IMR-90 (cell line): ENCODE measurements around the gene SGMS1. TPM values are rescaled to one million over a fixed set of nuclear protein-coding genes. Genes with fewer than 3 reads are reported as not detected.

ENCODE experiments used
- ATAC-seq: fragments of 200-7000 bp; cut with Tn5 transposase; 2 replicates; pipeline ENCODE4 v1.9.1; 2020; ENCODE audit warnings: low read depth, mild to moderate bottlenecking, moderate library complexity
- BruUV-seq: library from RNA; stranded (reverse); fragments of 400-500 nt; replicated peaks from 2 replicates; lab custom pipeline; 2021; lab: Mats Ljungman, UMichigan
- CTCF ChIA-PET: fragments of 300-600 bp; formaldehyde crosslinking; extraction: SDS; loops from one replicate; lab custom pipeline; 2021; ENCODE audit warnings: antibody characterized with exemption; lab: Yijun Ruan, JAX
- POLR2A ChIA-PET: fragments of 300-600 bp; sonication (Branson Sonifier 250); formaldehyde crosslinking; loops from one replicate; lab custom pipeline; 2022; ENCODE audit warnings: antibody characterized with exemption; ENCODE audit not compliant: unreplicated experiment; lab: Charles Lee
- DNase-seq: peaks from one replicate; pipeline ENCODE4 v3.0.0; 2013
- H2AFZ ChIP-seq: replicated peaks from 2 replicates; pipeline ENCODE3; 2013; ENCODE audit warnings: low read length, mild to moderate bottlenecking; ENCODE audit not compliant: poor library complexity
- H2AK5ac ChIP-seq: 2 replicates; pipeline ENCODE4 v1.6.1; 2013; ENCODE audit warnings: low read depth, low read length, inconsistent platforms
- H2AK9ac ChIP-seq: replicated peaks from 2 replicates; pipeline ENCODE3; 2013; ENCODE audit warnings: mild to moderate bottlenecking, low read depth, low read length, moderate library complexity; ENCODE audit not compliant: poor library complexity
- H2BK120ac ChIP-seq: 2 replicates; pipeline ENCODE4 v1.6.1; 2013; ENCODE audit warnings: low read depth, low read length, inconsistent platforms
- H2BK15ac ChIP-seq: 3 replicates; pipeline ENCODE4 v1.6.1; 2013; ENCODE audit warnings: low read depth, low read length, inconsistent platforms
- H2BK20ac ChIP-seq: 2 replicates; pipeline ENCODE4 v1.6.1; 2013; ENCODE audit warnings: low read depth, mild to moderate bottlenecking, inconsistent platforms, low read length, moderate library complexity
- H2BK5ac ChIP-seq: 2 replicates; pipeline ENCODE4 v1.6.1; 2013; ENCODE audit warnings: mild to moderate bottlenecking, low read depth, low read length, inconsistent platforms; ENCODE audit not compliant: poor library complexity, severe bottlenecking
- H3K14ac ChIP-seq: replicated peaks from 2 replicates; pipeline ENCODE4 v1.6.1; 2013; ENCODE audit warnings: low read depth, low read length, inconsistent platforms
- H3K18ac ChIP-seq: 2 replicates; pipeline ENCODE4 v1.6.1; 2013; ENCODE audit warnings: low read depth, low read length, control low read depth
- H3K23ac ChIP-seq: 2 replicates; pipeline ENCODE4 v1.6.1; 2013; ENCODE audit warnings: low read depth, low read length, inconsistent platforms
- H3K27ac ChIP-seq: 2 replicates; pipeline ENCODE4 v1.5.1; 2013; ENCODE audit warnings: mild to moderate bottlenecking, control low read depth, low read length; ENCODE audit not compliant: insufficient read depth
- H3K27me3 ChIP-seq: 2 replicates; pipeline ENCODE4 v1.6.1; 2013; ENCODE audit warnings: low read length; ENCODE audit not compliant: control insufficient read depth, insufficient read depth
- H3K36me3 ChIP-seq: 2 replicates; pipeline ENCODE4 v1.6.1; 2013; ENCODE audit warnings: low read length, mixed read lengths; ENCODE audit not compliant: control insufficient read depth, insufficient read depth
- H3K4ac ChIP-seq: 2 replicates; pipeline ENCODE4 v1.6.1; 2013; ENCODE audit warnings: low read depth, low read length, inconsistent platforms
- H3K4me1 ChIP-seq: 2 replicates; pipeline ENCODE4 v1.6.1; 2013; ENCODE audit warnings: low read length, mixed read lengths; ENCODE audit not compliant: control insufficient read depth, insufficient read depth
- H3K4me2 ChIP-seq: 2 replicates; pipeline ENCODE4 v1.6.1; 2013; ENCODE audit warnings: low read depth, mild to moderate bottlenecking, control low read depth, low read length, moderate library complexity
- H3K4me3 ChIP-seq: 2 replicates; pipeline ENCODE4 v1.5.1; 2013; ENCODE audit warnings: low read depth, mild to moderate bottlenecking, control low read depth, low read length, moderate library complexity; ENCODE audit not compliant: insufficient read depth
- H3K56ac ChIP-seq: 2 replicates; pipeline ENCODE4 v1.6.1; 2013; ENCODE audit warnings: low read length, inconsistent platforms; ENCODE audit not compliant: insufficient read depth; ENCODE audit errors: extremely low read depth
- H3K79me1 ChIP-seq, 2 experiments: 2 replicates each; pipeline ENCODE4 v1.6.1; 2013; ENCODE audit warnings: low read length in 2 of 2, inconsistent platforms in 1 of 2, low read depth in 1 of 2
- H3K9ac ChIP-seq: 2 replicates; pipeline ENCODE4 v1.6.1; 2013; ENCODE audit warnings: low read depth, low read length, control low read depth
- H3K9me1 ChIP-seq: 2 replicates; pipeline ENCODE4 v1.6.1; 2013; ENCODE audit warnings: low read length, inconsistent platforms; ENCODE audit not compliant: insufficient read depth
- H3K9me3 ChIP-seq: 2 replicates; pipeline ENCODE4 v1.6.1; 2013; ENCODE audit warnings: low read length; ENCODE audit not compliant: control insufficient read depth, insufficient read depth
- H4K20me1 ChIP-seq: 2 replicates; pipeline ENCODE4 v1.6.1; 2013; ENCODE audit warnings: low read length, inconsistent platforms; ENCODE audit not compliant: insufficient read depth
- H4K5ac ChIP-seq: 2 replicates; pipeline ENCODE4 v1.6.1; 2013; ENCODE audit warnings: mild to moderate bottlenecking, low read depth, low read length, control low read depth
- H4K8ac ChIP-seq, 2 experiments: 2 replicates each; pipeline ENCODE4 v1.6.1; 2013; ENCODE audit warnings: low read depth in 2 of 2, low read length in 2 of 2, control low read depth in 1 of 2, inconsistent platforms in 1 of 2
- H4K91ac ChIP-seq: 2 replicates; pipeline ENCODE4 v1.6.1; 2013; ENCODE audit warnings: low read depth, low read length, inconsistent platforms; ENCODE audit not compliant: insufficient read depth
- BHLHE40 ChIP-seq: fragments of 150-350 bp; IDR thresholded peaks from 2 replicates; pipeline ENCODE4 v1.6.1; 2016; ENCODE audit warnings: mild to moderate bottlenecking, low read depth, low read length
- CEBPB ChIP-seq: IDR thresholded peaks from 2 replicates; pipeline ENCODE4 v1.6.1; 2012; ENCODE audit warnings: low read depth, low read length, improper control_type of control experiment
- CHD1 ChIP-seq: IDR thresholded peaks from 2 replicates; pipeline ENCODE4 v1.6.1; 2012; ENCODE audit warnings: low read depth, low read length, improper control_type of control experiment
- ELK1 ChIP-seq: fragments of 150-350 bp; IDR thresholded peaks from 2 replicates; pipeline ENCODE4 v1.6.1; 2016; ENCODE audit warnings: low read depth, mild to moderate bottlenecking, low read length, moderate library complexity, borderline replicate concordance
- FOS ChIP-seq: fragments of 150-350 bp; IDR thresholded peaks from 2 replicates; pipeline ENCODE4 v1.6.1; 2016; ENCODE audit warnings: low read depth, low read length
- MAFK ChIP-seq: IDR thresholded peaks from 2 replicates; pipeline ENCODE4 v1.6.1; 2012; ENCODE audit warnings: low read depth, low read length, improper control_type of control experiment
- MAZ ChIP-seq: IDR thresholded peaks from 2 replicates; pipeline ENCODE4 v1.6.1; 2012; ENCODE audit warnings: low read depth, mild to moderate bottlenecking, low read length, improper control_type of control experiment, moderate library complexity, borderline replicate concordance
- MXI1 ChIP-seq: IDR thresholded peaks from 2 replicates; pipeline ENCODE4 v1.6.1; 2012; ENCODE audit warnings: low read depth, mild to moderate bottlenecking, low read length, moderate library complexity, borderline replicate concordance
- NFE2L2 ChIP-seq: fragments of 150-350 bp; IDR thresholded peaks from 2 replicates; pipeline ENCODE4 v1.6.1; 2016; ENCODE audit warnings: low read depth, mild to moderate bottlenecking, low read length
- POLR2A ChIP-seq: IDR thresholded peaks from 2 replicates; pipeline ENCODE4 v1.6.1; 2012; ENCODE audit warnings: mild to moderate bottlenecking, low read depth, low read length
- RAD21 ChIP-seq: IDR thresholded peaks from 2 replicates; pipeline ENCODE4 v1.6.1; 2012; ENCODE audit warnings: low read length, improper control_type of control experiment
- RCOR1 ChIP-seq: IDR thresholded peaks from 2 replicates; pipeline ENCODE4 v1.6.1; 2012; ENCODE audit warnings: mild to moderate bottlenecking, low read length, improper control_type of control experiment; ENCODE audit not compliant: insufficient replicate concordance
- RFX5 ChIP-seq: IDR thresholded peaks from 2 replicates; pipeline ENCODE4 v1.8.0; 2012; ENCODE audit warnings: low read depth, mild to moderate bottlenecking, low read length, moderate library complexity
- SMC3 ChIP-seq: fragments of 150-350 bp; IDR thresholded peaks from 2 replicates; pipeline ENCODE4 v1.6.1; 2016; ENCODE audit warnings: low read depth, mild to moderate bottlenecking, antibody characterized with exemption, low read length, moderate library complexity
- WGBS, 2 experiments: methylation state at CpG; one replicate each; pipeline versions ENCODE4 v1.1.5 to v1.1.7; 2013; ENCODE audit warnings: missing lambda C conversion rate in 2 of 2; ENCODE audit not compliant: insufficient read length in 1 of 2; ENCODE audit errors: extremely low coverage in 2 of 2; 5-methylcytosine and 5-hydroxymethylcytosine counted together
- dilution Hi-C: fragments of 300-500 bp; cut with HindIII; formaldehyde crosslinking; loops from one replicate; pipeline ENCODE4 v1.14.3; 2018; ENCODE audit warnings: low sequenced_read_pairs; ENCODE audit not compliant: unreplicated experiment
- in situ Hi-C: fragments of 300-500 bp; cut with MboI; formaldehyde crosslinking; loops from 3 replicates; pipeline ENCODE4 v1.14.3; 2019; ENCODE audit warnings: low sequenced_read_pairs, inconsistent platforms, mixed read lengths
- intact Hi-C: fragments of 100-400 bp; cut with micrococcal nuclease; formaldehyde crosslinking; loops from 2 replicates; pipeline ENCODE4 v1.10.0; 2022
- polyA plus RNA-seq, 3 experiments: library from polyadenylated mRNA; depleted of rRNA; stranded (reverse); fragments of >200 nt; gene quantifications; 2 replicates each; pipeline ENCODE4 v1.2.3, GENCODE V29; 2012; ENCODE audit warnings: low replicate concordance in 1 of 3
- total RNA-seq: library from RNA; depleted of rRNA; stranded (reverse); fragments of >200 nt; gene quantifications from 2 replicates; pipeline ENCODE4 v1.2.3, GENCODE V29; 2012
- TF ChIP-seq, protein P1 (sequence below): conservative IDR thresholded peaks from 2 replicates; pipeline ENCODE4 v1.5.1; 2012; ENCODE audit warnings: mild to moderate bottlenecking, low read depth, low read length, improper control_type of control experiment
- TF ChIP-seq, protein P2 (sequence below): fragments of 150-350 bp; IDR thresholded peaks from 2 replicates; pipeline ENCODE4 v1.6.1; 2017; ENCODE audit warnings: mild to moderate bottlenecking, antibody characterized with exemption, low read length, low read depth

SGMS1 gene
- total and polyA plus RNA-seq, 2 of the 4 experiments (the other 2 are of a cell fraction), result 9.8 to 30.8 TPM

GRCh38 chr10:50557130-50557682 is 66.5 kb downstream of the SGMS1 start:
- no peak overlapping the region for H3K56ac ChIP-seq
- intact Hi-C loops, result no loop called here
- H4K20me1 ChIP-seq, result peaks cover 14% of the 10 kb centered on the region; the same call in 1 of the 2 replicates
- H3K79me1 ChIP-seq, result peaks cover 27 to 42% of the 10 kb centered on the region in 2 experiments
- H3K14ac ChIP-seq, result no peak overlapping the region
- H3K18ac ChIP-seq, result no peak overlapping the region
- dilution Hi-C loops, result no loop called here
- TF ChIP-seq NFE2L2 (no peak), ELK1 (no peak), CEBPB (no peak), MAZ (no peak), CHD1 (no peak), RFX5 (no peak), FOS (no peak), RAD21 (no peak), SMC3 (no peak), MAFK (no peak), BHLHE40 (no peak), MXI1 (no peak), POLR2A (no peak), RCOR1 (no peak)
- TF ChIP-seq, protein P1, sequence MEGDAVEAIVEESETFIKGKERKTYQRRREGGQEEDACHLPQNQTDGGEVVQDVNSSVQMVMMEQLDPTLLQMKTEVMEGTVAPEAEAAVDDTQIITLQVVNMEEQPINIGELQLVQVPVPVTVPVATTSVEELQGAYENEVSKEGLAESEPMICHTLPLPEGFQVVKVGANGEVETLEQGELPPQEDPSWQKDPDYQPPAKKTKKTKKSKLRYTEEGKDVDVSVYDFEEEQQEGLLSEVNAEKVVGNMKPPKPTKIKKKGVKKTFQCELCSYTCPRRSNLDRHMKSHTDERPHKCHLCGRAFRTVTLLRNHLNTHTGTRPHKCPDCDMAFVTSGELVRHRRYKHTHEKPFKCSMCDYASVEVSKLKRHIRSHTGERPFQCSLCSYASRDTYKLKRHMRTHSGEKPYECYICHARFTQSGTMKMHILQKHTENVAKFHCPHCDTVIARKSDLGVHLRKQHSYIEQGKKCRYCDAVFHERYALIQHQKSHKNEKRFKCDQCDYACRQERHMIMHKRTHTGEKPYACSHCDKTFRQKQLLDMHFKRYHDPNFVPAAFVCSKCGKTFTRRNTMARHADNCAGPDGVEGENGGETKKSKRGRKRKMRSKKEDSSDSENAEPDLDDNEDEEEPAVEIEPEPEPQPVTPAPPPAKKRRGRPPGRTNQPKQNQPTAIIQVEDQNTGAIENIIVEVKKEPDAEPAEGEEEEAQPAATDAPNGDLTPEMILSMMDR, result no peak
- TF ChIP-seq, protein P2, sequence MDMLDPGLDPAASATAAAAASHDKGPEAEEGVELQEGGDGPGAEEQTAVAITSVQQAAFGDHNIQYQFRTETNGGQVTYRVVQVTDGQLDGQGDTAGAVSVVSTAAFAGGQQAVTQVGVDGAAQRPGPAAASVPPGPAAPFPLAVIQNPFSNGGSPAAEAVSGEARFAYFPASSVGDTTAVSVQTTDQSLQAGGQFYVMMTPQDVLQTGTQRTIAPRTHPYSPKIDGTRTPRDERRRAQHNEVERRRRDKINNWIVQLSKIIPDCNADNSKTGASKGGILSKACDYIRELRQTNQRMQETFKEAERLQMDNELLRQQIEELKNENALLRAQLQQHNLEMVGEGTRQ, result no peak
- H3K36me3 ChIP-seq, result 0 out of 2 replicates have a peak, but pooled peaks cover 1% of the 10 kb centered on the region
- no peaks in the 10 kb centered on the region for H3K9me3 ChIP-seq
- in situ Hi-C loops, result no loop called here
- WGBS, 2 experiments, result no CpG with 5 or more reads among the region's 1 CpG
- H2AFZ ChIP-seq, result no peak overlapping the region
- BruUV-seq, result no TSS peak
- H3K9me1 ChIP-seq, result peaks cover 14% of the 10 kb centered on the region
- no peak overlapping the region for H2BK15ac ChIP-seq
- no peak overlapping the region for H3K9ac ChIP-seq
- ATAC-seq (no peak), DNase-seq (no peak)
- H3K4ac ChIP-seq, result no peak overlapping the region
- POLR2A ChIA-PET, result interaction anchor here (0.6 kb wide), 1 partner anchor 62 kb away, joined by 3 read pairs; no protein-coding TSS in a partner anchor
- no peak overlapping the region for H2BK5ac ChIP-seq
- CTCF ChIA-PET, result interaction anchor here (0.7 kb wide), 2 partner anchors 19 to 138 kb away, joined by 4 to 5 read pairs; no protein-coding TSS in a partner anchor
- H2AK5ac ChIP-seq, result no peak overlapping the region
- H3K27ac ChIP-seq, result no peak overlapping the region
- no peak overlapping the region for H4K5ac ChIP-seq
- no peak overlapping the region for H2AK9ac ChIP-seq
- no peak overlapping the region for H3K4me2 ChIP-seq
- no peaks in the 10 kb centered on the region for H3K27me3 ChIP-seq
- no peak overlapping the region for H2BK20ac ChIP-seq
- H3K4me3 ChIP-seq, result no peak overlapping the region
- peaks cover 26% of the 10 kb centered on the region for H3K4me1 ChIP-seq
- H4K91ac ChIP-seq, result no peak overlapping the region
- no peak overlapping the region for H4K8ac ChIP-seq
- no peak overlapping the region for H3K23ac ChIP-seq
- no peak overlapping the region for H2BK120ac ChIP-seq
